DND-41 (cell line): Measurements from ENCODE around the gene B3GNT4.

Source experiments
- EZH2 ChIP-seq: IDR thresholded peaks from 3 replicates; pipeline ENCODE4 v1.6.1; 2012; ENCODE audit warnings: borderline replicate concordance, low read depth, mild to moderate bottlenecking, moderate library complexity, low read length, inconsistent platforms; ENCODE audit not compliant: severe bottlenecking
- TF ChIP-seq, protein P1 (sequence below): IDR thresholded peaks from 2 replicates; pipeline ENCODE4 v1.5.1; 2012; ENCODE audit warnings: borderline replicate concordance, low read length, moderate library complexity, mild to moderate bottlenecking; ENCODE audit not compliant: poor library complexity, severe bottlenecking; ENCODE audit errors: extremely low read depth

DNA sequence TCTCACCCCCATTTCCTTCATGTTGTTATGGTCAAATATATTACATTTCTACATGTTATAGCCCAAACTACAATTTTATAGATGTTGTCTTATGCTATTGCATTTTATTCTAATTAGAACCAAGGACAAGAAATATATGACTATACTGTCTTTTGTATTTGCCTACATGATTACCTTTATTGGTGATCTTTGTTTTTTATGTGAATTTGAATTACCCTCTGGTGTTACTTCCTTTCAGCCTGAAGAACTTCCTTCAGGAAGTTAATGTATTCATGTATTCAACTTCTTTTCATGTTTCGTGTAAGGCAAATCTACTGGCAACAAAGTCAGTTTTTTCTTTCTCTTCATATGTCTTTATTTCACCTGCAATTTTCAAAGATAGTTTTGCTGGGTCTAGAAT is 8.7 kb upstream of the B3GNT4 start:
- TF ChIP-seq, protein P1, sequence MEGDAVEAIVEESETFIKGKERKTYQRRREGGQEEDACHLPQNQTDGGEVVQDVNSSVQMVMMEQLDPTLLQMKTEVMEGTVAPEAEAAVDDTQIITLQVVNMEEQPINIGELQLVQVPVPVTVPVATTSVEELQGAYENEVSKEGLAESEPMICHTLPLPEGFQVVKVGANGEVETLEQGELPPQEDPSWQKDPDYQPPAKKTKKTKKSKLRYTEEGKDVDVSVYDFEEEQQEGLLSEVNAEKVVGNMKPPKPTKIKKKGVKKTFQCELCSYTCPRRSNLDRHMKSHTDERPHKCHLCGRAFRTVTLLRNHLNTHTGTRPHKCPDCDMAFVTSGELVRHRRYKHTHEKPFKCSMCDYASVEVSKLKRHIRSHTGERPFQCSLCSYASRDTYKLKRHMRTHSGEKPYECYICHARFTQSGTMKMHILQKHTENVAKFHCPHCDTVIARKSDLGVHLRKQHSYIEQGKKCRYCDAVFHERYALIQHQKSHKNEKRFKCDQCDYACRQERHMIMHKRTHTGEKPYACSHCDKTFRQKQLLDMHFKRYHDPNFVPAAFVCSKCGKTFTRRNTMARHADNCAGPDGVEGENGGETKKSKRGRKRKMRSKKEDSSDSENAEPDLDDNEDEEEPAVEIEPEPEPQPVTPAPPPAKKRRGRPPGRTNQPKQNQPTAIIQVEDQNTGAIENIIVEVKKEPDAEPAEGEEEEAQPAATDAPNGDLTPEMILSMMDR, result no peak
- TF ChIP-seq EZH2, result no peak
